HG03175 (cell line): Measurements from ENCODE around the gene GPR21.

Source experiments
- ATAC-seq: cut with Tn5 transposase; IDR thresholded peaks from one replicate; pipeline ENCODE4 v1.9.1; 2021; ENCODE audit warnings: mild to moderate bottlenecking, moderate library complexity; ENCODE audit not compliant: unreplicated experiment

GPR21 gene

DNA sequence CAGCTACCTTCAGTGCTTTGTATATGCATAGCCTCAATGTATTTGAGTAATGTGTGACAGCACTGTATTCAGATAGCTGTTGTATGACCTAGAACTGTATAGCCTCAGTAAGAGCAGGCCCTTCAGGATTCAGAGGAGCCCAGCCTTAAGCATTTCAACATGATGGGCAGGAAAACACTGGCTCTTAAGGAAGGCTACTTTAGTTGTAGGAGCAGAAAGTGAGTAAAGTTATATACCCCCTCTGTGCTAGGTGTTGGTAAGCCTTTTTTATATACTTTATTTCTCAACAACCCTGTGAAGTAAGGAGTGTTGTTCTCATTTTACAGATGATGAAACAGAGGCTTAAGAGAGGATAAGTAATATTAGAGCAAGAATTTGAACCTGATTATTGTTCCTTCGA lies 1.5 kb upstream of the GPR21 start:
- ATAC-seq = no peak

DNA sequence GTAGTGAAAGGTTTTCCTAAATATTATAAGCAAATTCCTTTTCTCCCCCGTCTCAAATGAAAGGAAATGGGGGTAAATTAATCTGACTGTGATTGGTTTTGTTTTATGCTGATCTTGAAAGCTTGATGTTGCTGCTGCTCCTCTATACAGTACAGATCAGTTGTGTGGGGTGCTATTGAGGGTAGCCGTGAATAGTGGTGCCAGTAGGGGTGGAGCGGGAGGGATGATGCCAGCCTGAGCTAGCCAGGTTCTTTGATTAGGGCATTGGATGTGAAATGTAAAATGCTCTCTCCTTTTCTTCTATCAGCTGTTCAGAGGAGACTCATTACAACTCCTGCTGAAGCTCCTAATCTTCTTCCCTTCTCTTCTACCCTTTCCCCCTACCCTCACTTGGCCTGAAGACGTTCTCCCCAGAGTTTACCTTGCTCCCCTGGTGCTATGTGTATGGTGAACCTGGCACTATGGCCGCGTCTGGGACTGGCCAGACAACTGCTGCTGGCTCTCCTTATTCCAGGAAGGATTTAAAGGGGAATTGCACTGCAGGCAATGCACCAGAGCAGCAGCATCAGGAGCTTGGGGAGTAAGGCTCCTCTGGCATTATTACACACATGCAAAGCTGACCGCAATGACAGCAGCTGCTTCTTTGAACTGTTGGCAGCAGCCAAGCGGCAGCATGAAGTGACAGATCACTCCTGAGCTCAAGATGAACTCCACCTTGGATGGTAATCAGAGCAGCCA lies 566 bp downstream of the GPR21 start:
- no peak for ATAC-seq

DNA sequence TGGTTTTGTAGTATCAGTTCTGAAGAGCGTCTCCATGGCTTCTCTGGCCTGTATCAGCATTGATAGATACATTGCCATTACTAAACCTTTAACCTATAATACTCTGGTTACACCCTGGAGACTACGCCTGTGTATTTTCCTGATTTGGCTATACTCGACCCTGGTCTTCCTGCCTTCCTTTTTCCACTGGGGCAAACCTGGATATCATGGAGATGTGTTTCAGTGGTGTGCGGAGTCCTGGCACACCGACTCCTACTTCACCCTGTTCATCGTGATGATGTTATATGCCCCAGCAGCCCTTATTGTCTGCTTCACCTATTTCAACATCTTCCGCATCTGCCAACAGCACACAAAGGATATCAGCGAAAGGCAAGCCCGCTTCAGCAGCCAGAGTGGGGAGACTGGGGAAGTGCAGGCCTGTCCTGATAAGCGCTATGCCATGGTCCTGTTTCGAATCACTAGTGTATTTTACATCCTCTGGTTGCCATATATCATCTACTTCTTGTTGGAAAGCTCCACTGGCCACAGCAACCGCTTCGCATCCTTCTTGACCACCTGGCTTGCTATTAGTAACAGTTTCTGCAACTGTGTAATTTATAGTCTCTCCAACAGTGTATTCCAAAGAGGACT lies 1.5 kb downstream of the GPR21 start:
- no peak for ATAC-seq

DNA sequence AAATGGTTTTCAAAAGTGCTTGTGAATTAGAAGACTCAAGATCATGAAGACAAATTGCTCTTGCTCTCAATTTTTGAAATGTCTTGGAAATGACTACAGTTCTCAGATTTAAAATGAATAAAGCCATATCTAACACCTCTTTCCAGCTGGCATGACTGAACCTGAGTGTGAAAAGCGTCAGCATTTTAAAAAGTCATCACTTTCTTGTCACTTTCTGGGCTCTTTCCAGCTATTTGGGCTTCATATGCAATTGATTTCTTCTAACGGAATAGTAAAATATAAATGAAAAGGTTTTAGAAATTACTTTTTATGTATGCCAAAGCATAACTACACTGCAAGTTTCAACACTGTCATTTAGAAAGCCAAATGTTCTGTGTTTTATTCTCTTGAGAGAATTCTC lies 2.3 kb downstream of the GPR21 start:
- ATAC-seq = no peak

DNA sequence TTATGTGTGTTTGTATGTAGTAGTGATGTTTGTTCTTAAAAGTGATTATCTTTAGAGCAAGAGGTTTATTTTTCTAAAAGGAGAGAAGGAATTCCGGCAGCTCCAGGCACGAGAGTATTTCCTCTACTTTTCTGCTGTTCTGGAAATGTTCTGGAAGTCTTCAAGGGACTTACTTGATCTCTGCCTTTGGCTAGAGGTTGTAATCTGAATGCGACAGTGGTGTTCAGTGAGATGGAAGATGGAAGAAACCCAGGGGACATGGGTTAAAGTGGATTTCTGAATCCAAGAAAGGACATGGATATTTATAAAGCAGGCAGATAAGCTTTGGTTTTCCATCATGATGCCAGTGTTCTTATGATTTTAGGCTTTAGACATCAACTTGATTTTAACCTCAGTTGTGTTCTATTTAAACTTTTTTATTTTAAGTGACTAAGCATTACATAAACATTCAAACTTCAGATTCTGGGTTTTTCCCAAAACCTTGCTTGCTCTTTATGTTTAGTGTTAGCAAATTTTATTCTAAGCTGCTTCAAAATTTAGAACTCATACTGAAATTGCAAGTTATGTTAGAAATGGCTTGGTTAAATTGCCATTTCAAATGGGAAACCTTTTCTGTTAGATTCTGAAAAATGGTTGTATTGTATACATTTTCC lies 3.6 kb downstream of the GPR21 start:
- no peak for ATAC-seq

DNA sequence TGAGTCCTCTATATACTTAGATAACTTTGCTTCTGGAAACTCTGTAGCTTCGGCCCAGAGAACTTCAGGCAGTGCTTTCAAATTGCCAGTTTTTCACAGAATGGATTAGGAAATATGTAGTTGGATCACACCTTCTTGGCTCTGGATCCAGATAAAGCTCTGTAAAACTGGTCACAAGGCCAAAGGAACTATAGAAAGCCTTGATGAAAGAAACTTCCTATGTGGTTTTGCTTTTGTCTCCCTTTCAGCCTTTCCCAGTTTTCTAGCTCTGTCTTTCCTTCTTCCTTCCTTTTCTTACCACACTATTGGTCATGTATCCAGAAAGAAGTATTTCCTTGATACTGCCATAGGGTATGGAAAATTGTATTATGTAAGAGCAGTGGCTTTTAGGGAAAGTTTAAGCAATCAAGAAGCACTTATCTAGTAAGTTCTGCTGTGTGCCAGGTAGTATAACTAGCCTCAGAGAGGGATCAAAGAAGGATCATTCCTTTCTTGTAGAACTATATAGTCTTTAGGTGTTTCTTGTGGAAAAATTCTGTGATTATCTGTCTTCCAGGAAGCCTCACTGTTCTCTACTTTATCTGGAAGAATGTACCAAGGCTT lies 6.3 kb downstream of the GPR21 start:
- no peak for ATAC-seq

DNA sequence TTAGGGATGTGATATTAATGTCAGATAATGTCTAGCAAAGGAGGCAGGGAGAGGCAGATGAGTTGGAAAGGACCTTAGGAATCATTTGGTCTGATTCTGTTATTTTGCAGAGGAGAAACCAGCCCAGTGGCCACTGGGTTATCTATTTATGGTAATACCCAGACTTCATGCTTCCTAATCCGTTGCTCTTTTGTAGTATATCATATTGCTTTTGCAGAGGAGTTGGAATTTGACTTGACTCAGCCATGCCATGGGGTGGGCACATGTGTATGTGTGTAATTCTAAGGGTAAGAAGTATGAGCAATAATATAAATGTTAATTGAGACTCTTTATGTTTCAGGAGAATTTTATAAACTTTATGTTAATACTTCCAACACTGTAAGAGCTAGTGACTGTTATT lies 7.3 kb downstream of the GPR21 start:
- ATAC-seq = no peak

DNA sequence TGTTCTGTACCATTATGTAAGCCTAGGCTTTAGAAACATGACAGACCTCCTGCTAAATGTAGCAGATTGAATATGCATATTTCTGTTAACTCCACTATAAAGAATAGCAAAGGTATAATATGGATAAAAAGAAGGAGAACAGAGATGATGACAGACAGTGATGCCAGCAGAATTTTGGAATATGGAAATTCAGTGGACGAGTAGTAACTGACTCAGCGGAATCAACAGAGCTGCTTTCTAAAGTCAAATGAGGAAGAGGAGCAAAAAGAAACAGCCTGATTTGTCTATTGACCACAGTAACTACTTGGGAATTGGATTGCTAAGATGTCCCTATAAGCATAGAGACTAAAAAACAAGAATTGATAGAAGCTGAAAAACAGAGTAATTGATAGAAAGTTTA lies 8.0 kb downstream of the GPR21 start:
- no peak for ATAC-seq

DNA sequence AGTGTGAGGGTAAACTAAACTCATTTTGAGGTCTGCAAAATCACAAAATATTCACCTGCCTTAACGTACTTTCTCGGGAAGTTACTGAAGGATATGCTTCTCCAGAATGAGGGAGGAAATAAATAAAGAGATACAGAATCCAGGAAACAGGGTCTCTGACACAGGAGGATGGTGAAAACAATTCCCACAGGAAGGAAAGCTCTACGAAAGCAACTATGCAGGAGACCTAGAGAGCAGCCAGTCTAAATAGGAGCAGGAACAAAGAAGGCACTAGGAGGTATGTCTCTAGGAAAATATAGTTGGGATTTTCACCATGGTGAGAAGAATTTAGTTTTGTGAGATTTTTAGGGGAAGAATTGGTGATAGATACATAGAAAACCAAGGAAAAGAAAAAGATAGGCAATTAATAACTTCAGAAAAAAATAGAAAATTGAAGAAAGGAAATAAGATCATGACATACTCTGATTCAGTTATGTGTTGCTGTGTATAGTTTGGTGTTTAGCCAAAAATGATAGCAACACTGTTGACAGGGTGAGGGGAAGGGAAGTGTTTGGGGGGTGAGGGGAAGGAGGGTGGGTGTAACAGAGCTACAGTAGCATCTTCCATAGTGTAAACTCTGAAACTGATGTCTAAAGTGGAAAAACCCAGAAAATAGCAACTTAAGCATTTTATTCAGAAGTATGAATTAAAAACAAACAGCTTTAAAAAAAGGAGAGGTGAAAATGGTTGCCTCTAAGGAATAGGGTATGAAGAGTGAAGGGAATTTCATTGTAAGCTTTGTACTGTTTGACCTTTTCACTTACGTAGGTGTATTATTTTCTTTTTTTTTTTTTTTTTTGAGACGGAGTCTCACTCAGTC lies 9.8 kb downstream of the GPR21 start:
- ATAC-seq = no peak

DNA sequence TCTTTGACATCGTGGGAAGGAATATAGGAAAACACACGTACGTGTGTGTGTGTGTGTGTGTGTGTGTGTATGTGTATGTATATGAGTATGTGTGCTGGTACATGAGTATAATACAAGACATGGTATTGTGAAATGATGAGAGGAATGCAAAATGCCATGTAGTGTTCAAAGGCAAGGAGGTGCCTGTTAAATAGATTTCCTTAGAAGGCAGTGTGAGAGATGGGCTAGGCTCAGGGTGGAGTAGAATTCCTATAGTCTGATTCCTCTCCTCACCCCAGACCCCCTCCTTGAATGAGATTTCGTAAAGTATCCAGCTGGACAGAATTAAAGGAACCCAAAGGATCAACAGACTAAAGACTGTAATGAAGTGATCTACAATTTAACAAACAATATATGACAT lies 11.1 kb downstream of the GPR21 start:
- ATAC-seq = no peak

DNA sequence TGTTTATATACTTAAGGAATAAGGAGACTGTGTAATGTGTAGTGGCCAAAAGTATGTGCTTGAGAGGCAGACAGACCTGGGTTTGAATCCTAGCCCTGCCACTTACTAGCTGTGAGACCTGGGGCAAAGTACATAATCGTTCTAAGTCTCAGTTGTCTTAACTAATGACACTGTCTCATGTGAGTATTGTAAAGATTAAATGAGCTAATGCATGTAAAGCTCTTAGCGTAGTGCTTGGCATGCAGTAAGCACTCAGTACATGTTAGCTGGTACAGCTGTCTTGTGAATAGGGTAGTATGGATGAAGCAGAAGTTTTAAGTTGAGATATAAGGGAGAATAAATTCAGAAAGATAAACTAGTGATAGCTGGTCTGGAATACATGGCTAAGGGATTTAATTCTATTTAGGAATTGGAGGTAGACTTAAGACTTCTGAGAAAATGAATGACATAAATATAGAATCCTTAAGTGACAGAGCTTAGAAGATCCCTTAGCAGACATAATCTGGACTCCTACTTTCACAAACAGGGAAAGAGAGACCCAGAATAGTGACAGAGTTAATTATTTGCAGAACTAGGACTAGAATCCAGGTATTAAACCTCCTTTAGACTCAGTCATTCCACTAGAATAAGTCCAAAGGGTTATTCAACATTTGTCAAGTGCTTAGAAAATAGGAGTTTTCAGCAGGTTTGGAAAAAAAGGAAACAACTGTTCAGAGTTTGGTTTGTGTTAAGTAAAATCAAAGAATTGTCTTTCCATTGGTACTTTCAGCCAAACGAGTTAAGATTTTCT lies 13.1 kb downstream of the GPR21 start:
- no peak for ATAC-seq

DNA sequence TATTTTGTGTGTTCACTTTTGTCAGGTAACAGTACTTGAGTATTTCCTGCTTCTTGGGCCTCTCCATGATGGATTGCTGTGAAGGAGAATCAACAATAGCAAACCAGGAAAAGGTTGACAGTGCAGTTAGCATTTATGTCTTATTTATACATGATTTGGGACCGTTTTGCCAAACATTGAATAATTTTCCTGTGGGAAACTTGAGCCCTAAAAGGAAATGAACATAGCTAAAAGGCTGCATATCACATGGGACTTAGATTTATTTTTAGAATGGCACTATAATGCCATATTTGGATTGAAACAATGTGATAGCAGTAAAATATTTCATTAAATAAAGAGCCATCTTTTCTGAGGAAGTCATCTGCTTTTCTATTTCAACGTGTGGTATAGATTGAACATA lies 15.3 kb downstream of the GPR21 start:
- no peak for ATAC-seq

DNA sequence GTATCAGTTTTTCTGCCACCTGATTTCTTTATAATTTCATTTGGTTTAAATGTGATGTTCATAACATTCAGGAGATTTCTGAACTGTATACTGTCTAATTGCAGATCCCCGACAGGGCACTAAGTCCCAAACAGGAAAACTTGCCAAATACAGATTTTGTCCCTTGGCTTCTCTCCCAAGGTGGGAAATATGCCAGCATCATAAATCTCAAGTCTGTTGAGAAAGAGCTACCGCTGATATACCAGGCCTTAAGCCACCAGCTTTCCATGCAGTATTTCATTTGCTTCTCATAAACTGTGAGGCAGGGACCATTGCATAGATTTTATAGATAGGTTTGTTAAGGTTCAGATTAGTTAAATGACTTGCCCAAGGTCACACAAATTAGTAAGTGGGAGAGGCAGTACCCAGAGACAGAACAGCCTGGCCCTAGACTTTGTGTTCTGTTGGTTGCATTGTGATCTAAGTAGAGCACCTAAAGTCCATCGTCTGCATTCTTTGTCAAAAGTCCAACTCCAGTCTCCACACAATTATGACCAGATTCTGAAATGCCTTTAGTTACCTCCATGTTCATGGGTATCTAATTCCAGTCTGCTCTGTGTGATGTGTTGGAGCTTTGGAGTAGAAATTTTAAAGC lies 16.2 kb downstream of the GPR21 start:
- ATAC-seq = no peak

DNA sequence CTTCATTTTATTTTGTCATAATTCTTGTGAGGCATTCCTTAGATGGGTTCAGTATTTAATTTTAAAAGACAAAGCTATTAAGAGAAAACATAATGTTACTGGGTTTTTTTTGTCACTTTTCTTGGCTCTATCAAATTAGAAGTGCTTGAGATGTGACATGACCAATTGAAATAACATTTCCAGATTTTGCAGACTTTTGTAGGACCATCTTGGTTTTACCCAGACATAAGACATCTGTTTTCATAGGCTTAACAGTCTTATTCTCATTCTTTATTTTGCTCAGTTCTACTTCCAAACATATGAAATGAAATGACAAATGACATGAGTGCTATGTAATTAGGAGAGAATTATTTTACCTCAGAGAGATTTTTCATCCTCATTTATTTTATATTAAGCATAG lies 19.6 kb downstream of the GPR21 start:
- ATAC-seq = no peak

DNA sequence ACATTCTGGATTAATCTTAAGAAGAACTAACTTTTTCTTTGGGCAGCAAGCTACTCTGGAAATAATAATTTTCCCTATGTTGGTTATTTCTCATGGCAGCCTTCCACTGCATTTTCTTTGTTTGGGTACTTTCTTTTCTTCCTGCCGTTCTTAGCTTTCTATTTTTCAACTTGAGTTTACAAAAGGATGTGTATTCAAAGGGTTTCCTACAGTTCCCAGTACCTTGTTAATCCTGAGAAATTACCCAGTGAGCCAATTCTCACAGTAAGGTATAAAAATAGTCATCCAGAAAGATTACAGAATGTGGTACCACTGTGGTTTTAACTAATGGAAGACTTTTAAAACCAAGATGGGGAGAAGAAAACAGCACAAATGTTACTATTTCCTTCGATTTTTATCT lies 20.2 kb downstream of the GPR21 start:
- no peak for ATAC-seq

DNA sequence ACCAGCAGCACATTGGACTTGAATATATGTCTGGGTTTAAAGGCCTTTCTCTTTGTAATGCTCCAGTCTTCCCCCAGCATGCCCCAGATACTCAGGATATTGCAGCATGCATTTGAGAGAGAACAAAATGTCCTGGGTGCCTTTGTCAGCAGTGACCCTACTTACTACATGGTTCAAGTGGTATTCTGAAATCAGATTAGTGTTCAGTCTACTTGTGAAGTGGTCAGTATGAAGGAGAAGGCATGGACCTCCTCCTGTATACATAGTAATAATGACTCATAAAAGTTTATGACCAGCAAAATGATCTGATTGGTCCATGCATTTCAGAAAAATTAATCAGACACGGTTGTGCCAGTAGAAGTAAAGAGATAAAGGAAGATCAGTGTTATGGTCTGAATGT lies 25.4 kb downstream of the GPR21 start:
- no peak for ATAC-seq

DNA sequence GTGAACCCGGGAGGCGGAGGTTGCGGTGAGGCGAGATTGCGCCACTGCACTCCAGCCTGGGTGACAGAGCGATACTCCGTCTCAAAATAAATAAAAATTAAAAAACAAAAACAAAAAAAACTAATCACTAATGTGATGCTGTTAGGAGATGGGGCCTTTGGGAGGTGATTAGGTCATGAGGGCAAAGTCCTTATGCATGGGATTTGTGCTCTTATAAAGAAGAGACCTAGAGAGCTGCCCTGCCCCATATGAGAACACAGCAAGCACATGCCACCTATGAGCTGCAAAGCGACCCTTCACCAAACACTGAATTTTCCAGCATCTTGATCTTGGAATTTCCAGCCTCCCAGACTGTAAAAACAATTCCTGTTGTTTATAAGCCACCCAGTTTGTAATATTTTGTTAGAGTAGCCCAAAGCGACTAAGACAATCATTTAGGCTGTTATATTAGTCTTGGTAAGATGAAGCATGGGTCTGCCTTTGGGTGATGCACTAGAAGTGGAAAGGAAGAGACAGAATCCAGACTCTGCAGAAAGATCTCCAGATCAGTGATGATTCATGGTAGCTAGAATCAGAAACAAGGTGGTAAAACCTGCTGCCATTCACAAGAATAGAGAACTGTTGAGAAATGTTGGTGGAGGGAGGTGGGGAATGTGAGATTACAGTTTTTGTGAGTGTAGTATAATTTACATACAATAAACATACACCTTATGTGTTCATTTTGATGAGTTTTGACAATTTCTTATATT lies 26.2 kb downstream of the GPR21 start:
- ATAC-seq = no peak

DNA sequence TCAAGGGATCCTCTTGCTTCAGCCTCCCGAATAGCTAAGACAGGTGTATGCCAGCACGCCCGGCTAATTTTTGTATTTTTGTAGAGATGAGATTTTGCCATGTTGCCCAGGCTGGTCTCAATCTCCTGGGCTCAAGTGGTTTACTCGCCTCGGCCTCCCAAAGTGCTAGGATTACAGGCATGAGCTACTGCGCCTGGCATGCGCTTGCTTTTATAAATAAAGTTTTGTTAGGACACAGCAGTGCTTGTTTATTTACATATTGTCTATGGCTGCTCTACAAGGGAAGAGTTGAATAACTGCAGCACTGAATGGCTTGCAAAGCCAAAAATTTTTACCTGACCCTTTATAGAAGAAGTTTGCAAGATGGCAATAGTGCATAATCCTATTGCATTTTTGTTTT lies 27.7 kb downstream of the GPR21 start:
- no peak for ATAC-seq
